ENCODE measurements around the gene SHISA5.
"Not testable (repeated sequence)": the region's sequence is repeated elsewhere in the genome, so short reads cannot be mapped to it uniquely, and the experiment has no call there.

- not testable (repeated sequence) for TF ChIP-seq POLR2A, POLR2AphosphoS5 (IDR thresholded peaks at IDR 0.05)
Observed at GRCh38 chr3:48482822-48483221, 21.2 kb downstream of the SHISA5 start.
